Skin epidermis (tissue), 12 donors: Measurements from ENCODE around the gene UBP1.
"Not testable (repeated sequence)": the region's sequence is repeated elsewhere in the genome, so short reads cannot be mapped to it uniquely, and the experiment has no call there.

ENCODE experiments used
- H3K27ac ChIP-seq, 21 experiments: fragments of 200-600 bp; sonication (generic) in 11 of 21; one replicate each; pipeline ENCODE4 v1.5.0; 2020; ENCODE audit warnings: mild to moderate bottlenecking in 3 of 21, inconsistent platforms in 2 of 21, moderate library complexity in 2 of 21
- H3K4me3 ChIP-seq, 7 experiments: fragments of 200-600 bp; sonication (generic) in 2 of 7; one replicate each; pipeline ENCODE4 v1.5.0; 2020; ENCODE audit warnings: inconsistent platforms in 2 of 7, mild to moderate bottlenecking in 2 of 7, moderate library complexity in 1 of 7

UBP1 gene

GRCh38 chr3:33438881-33439545, 1.2 kb downstream of the UBP1 start:
- Histone ChIP-seq H3K4me3 (peak overlapping the region; percentile 52 to 96 (median 84)), H3K27ac (peak overlapping the region; percentile 67 to 100 (median 95))

GRCh38 chr3:33438284-33438668, 1.9 kb downstream of the UBP1 start:
- Histone ChIP-seq H3K27ac (peak overlapping the region in 19 of 21 experiments; percentile 5 to 100 (median 95)), H3K4me3 (peak overlapping the region; percentile 52 to 96 (median 84))

- Histone ChIP-seq H3K27ac (peak overlapping the region in 18 of 21 experiments; percentile 5 to 100 (median 94)), H3K4me3 (peak overlapping the region in 5 of 7 experiments; percentile 3 to 96 (median 84))
Observed at GRCh38 chr3:33437556-33438283, 2.5 kb downstream of the UBP1 start.

GRCh38 chr3:33433843-33434242, 6.4 kb downstream of the UBP1 start:
- Histone ChIP-seq H3K4me3 (no peak overlapping the region), H3K27ac (no peak overlapping the region)

- no peak overlapping the region for H3K27ac ChIP-seq
Observed at GRCh38 chr3:33430571-33430970, 9.6 kb downstream of the UBP1 start.

GRCh38 chr3:33430061-33430460, 10.1 kb downstream of the UBP1 start:
- no peak overlapping the region for H3K27ac ChIP-seq

More at GRCh38 chr3:33430571-33430970, 9.6 kb downstream of the UBP1 start:
- H3K4me3 ChIP-seq = no peak overlapping the region

GRCh38 chr3:33429306-33429705, 10.9 kb downstream of the UBP1 start:
- not testable (repeated sequence) for H3K27ac ChIP-seq

More at GRCh38 chr3:33430061-33430460, 10.1 kb downstream of the UBP1 start:
- H3K4me3 ChIP-seq = no peak overlapping the region

GRCh38 chr3:33428734-33429133, 11.5 kb downstream of the UBP1 start:
- no peak overlapping the region for H3K4me3 ChIP-seq
- H3K27ac ChIP-seq = no peak overlapping the region

More at GRCh38 chr3:33429306-33429705, 10.9 kb downstream of the UBP1 start:
- H3K4me3 ChIP-seq = not testable (repeated sequence)

GRCh38 chr3:33426630-33427317, 13.4 kb downstream of the UBP1 start:
- H3K27ac ChIP-seq = no peak overlapping the region
- H3K4me3 ChIP-seq = no peak overlapping the region

- Histone ChIP-seq H3K27ac (no peak overlapping the region), H3K4me3 (no peak overlapping the region)
Observed at GRCh38 chr3:33426068-33426467, 14.1 kb downstream of the UBP1 start.

GRCh38 chr3:33425453-33425852, 14.8 kb downstream of the UBP1 start:
- Histone ChIP-seq H3K27ac (no peak overlapping the region), H3K4me3 (no peak overlapping the region)

- no peak overlapping the region for H3K27ac ChIP-seq
- no peak overlapping the region for H3K4me3 ChIP-seq
Observed at GRCh38 chr3:33424606-33425452, 15.4 kb downstream of the UBP1 start.

- H3K27ac ChIP-seq = peak overlapping the region in 1 of 21 experiments; percentile 13
- H3K4me3 ChIP-seq = no peak overlapping the region
Observed at GRCh38 chr3:33420966-33421365, 19.2 kb downstream of the UBP1 start.

GRCh38 chr3:33419948-33420347, 20.3 kb downstream of the UBP1 start:
- Histone ChIP-seq H3K4me3 (no peak overlapping the region), H3K27ac (peak overlapping the region in 1 of 21 experiments; percentile 13)

- Histone ChIP-seq H3K4me3 (no peak overlapping the region), H3K27ac (no peak overlapping the region)
Observed at GRCh38 chr3:33417066-33417673, 23.0 kb downstream of the UBP1 start.

- not testable (repeated sequence) for H3K4me3 ChIP-seq, H3K27ac ChIP-seq
Observed at GRCh38 chr3:33410816-33411215, 29.4 kb downstream of the UBP1 start.

GRCh38 chr3:33403756-33404155, 36.4 kb downstream of the UBP1 start:
- Histone ChIP-seq H3K4me3 (no peak overlapping the region), H3K27ac (no peak overlapping the region)

GRCh38 chr3:33402936-33403335, 37.3 kb downstream of the UBP1 start:
- Histone ChIP-seq H3K27ac (no peak overlapping the region), H3K4me3 (no peak overlapping the region)

- Histone ChIP-seq H3K4me3 (no peak overlapping the region), H3K27ac (no peak overlapping the region)
Observed at GRCh38 chr3:33401781-33402180, 38.4 kb downstream of the UBP1 start.
